Panc1 (cell line): ENCODE results near the gene PGM2. TPM values are rescaled to one million over a fixed set of nuclear protein-coding genes. Genes with fewer than 3 reads are reported as not detected.

Experiments
- ATAC-seq: fragments of 200-7000 bp; cut with Tn5 transposase; 2 replicates; pipeline ENCODE4 v1.9.1; 2020; ENCODE audit warnings: mild to moderate bottlenecking, moderate library complexity
- BruUV-seq: library from RNA; stranded (reverse); fragments of 400-500 nt; replicated peaks from 2 replicates; lab custom pipeline; 2021; lab: Mats Ljungman, UMichigan
- CTCF ChIA-PET: fragments of 300-600 bp; sonication (Branson Sonifier 250); formaldehyde crosslinking; loops from one replicate; lab custom pipeline; 2022; ENCODE audit warnings: antibody characterized with exemption; lab: Charles Lee
- POLR2A ChIA-PET: fragments of 300-600 bp; sonication (Branson Sonifier 250); formaldehyde crosslinking; loops from one replicate; lab custom pipeline; 2022; ENCODE audit warnings: antibody characterized with exemption; lab: Charles Lee
- DNase-seq: peaks from one replicate; pipeline ENCODE4 v3.0.0-alpha.2; 2010; ENCODE audit warnings: low read depth, low spot score
- H3K27ac ChIP-seq: 2 replicates; pipeline ENCODE4 v1.5.1; 2011; ENCODE audit warnings: mild to moderate bottlenecking, low read length, inconsistent platforms
- H3K27me3 ChIP-seq: fragments of 200-500 bp; sonication (Bioruptor generic); 2 replicates; pipeline ENCODE4 v1.6.0; 2014; ENCODE audit warnings: low read length, inconsistent platforms; ENCODE audit not compliant: control insufficient read depth, insufficient read depth
- H3K36me3 ChIP-seq: fragments of 200-500 bp; sonication (Bioruptor generic); 2 replicates; pipeline ENCODE4 v1.5.1; 2014; ENCODE audit warnings: inconsistent platforms, mild to moderate bottlenecking, low read length, moderate library complexity; ENCODE audit not compliant: control insufficient read depth, insufficient read depth
- H3K4me1 ChIP-seq: 2 replicates; pipeline ENCODE4 v1.5.1; 2011; ENCODE audit warnings: inconsistent platforms, mild to moderate bottlenecking, low read length, moderate library complexity; ENCODE audit not compliant: control insufficient read depth, insufficient read depth
- H3K4me3 ChIP-seq, 2 experiments: 2 replicates each; pipeline ENCODE4 v1.5.1; 2011 to 2012; ENCODE audit warnings: low read depth in 2 of 2, low read length in 2 of 2, mild to moderate bottlenecking in 2 of 2, inconsistent platforms in 1 of 2, moderate library complexity in 1 of 2
- H3K9me3 ChIP-seq: fragments of 200-500 bp; sonication (Bioruptor generic); 2 replicates; pipeline ENCODE4 v1.5.1; 2014; ENCODE audit warnings: low read depth, mild to moderate bottlenecking, inconsistent platforms, low read length, moderate library complexity; ENCODE audit not compliant: control insufficient read depth, insufficient read depth
- CTCF ChIP-seq: fragments of 450-650 bp; IDR thresholded peaks from 2 replicates; pipeline ENCODE4 v1.5.1; 2017; ENCODE audit warnings: mild to moderate bottlenecking
- POLR2AphosphoS5 ChIP-seq: IDR thresholded peaks from 2 replicates; pipeline ENCODE4 v1.6.1; 2012; ENCODE audit warnings: mild to moderate bottlenecking, low read depth, low read length, moderate library complexity
- SIN3A ChIP-seq: IDR thresholded peaks from 2 replicates; pipeline ENCODE4 v1.6.1; 2012; ENCODE audit warnings: low read depth, mild to moderate bottlenecking, low read length, moderate library complexity, borderline replicate concordance; ENCODE audit not compliant: insufficient read depth
- TCF7L2 ChIP-seq: IDR thresholded peaks from 2 replicates; pipeline ENCODE4 v1.6.1; 2011; ENCODE audit warnings: mild to moderate bottlenecking, low read depth, low read length, inconsistent platforms
- in situ Hi-C: cut with HindIII; loops from 2 replicates; pipeline ENCODE4 v1.10.0; 2016; ENCODE audit warnings: low sequenced_read_pairs, low pct_unique_long_range_greater_than_20kb
- intact Hi-C: fragments of 100-400 bp; cut with micrococcal nuclease; formaldehyde crosslinking; loops from one replicate; pipeline ENCODE4 v1.10.0; 2022; ENCODE audit not compliant: unreplicated experiment
- total RNA-seq: library from RNA; stranded (reverse); gene quantifications from one replicate; pipeline ENCODE4 v1.2.1, GENCODE V29; 2021; ENCODE audit not compliant: unreplicated experiment
- TF ChIP-seq, protein P1 (sequence below), 2 experiments: IDR thresholded peaks; 2 replicates each; pipeline ENCODE4 v1.6.1; 2011 to 2012; ENCODE audit warnings: low read depth in 2 of 2, control low read depth in 1 of 2, low read length in 1 of 2, mild to moderate bottlenecking in 1 of 2, moderate library complexity in 1 of 2; ENCODE audit not compliant: insufficient read depth in 1 of 2

The PGM2 gene
- total RNA-seq, 1 experiment from 2014 or later: 15.4 TPM

DNA sequence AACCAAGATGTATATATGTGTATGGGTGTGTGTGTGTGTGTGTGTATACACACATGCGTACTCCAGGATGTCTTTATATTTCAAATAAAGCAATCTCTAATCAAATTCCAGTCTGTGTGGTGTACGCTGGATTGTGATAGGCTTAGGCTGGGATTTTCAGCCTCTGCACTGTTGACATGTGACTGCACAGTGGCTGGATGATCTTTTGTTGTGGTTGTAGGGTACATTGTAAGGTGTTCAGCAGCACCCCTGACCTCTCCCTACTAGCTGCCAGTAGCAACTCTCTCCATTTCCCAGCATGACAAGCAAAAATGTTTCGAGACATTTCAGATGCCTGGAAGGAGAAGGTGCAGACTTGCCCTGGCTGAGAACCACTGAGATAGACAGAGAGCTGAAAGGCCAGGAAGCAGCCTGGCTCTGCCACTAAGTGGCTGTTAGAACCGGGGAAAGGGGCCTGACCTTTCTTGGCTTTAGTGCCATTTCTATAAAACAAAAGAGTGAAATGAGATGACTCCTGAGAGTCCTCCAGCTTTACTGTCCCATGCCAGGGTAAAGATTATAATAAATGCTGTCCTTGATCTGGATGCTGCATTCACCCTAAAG is 10.5 kb downstream of the PGM2 start:
- Histone ChIP-seq H3K4me3 (no peak overlapping the region), H3K9me3 (no peaks in the 10 kb centered on the region), H3K27me3 (no peaks in the 10 kb centered on the region), H3K4me1 (no peaks in the 10 kb centered on the region), H3K36me3 (no peaks in the 10 kb centered on the region; the same call in 1 of the 2 replicates), H3K27ac (no peak overlapping the region)
- ChIA-PET POLR2A (no interaction called here), CTCF (no interaction called here)
- in situ Hi-C loops: no loop called here
- TF ChIP-seq SIN3A (no peak), TCF7L2 (no peak), CTCF (no peak), POLR2AphosphoS5 (no peak)
- TF ChIP-seq, protein P1, sequence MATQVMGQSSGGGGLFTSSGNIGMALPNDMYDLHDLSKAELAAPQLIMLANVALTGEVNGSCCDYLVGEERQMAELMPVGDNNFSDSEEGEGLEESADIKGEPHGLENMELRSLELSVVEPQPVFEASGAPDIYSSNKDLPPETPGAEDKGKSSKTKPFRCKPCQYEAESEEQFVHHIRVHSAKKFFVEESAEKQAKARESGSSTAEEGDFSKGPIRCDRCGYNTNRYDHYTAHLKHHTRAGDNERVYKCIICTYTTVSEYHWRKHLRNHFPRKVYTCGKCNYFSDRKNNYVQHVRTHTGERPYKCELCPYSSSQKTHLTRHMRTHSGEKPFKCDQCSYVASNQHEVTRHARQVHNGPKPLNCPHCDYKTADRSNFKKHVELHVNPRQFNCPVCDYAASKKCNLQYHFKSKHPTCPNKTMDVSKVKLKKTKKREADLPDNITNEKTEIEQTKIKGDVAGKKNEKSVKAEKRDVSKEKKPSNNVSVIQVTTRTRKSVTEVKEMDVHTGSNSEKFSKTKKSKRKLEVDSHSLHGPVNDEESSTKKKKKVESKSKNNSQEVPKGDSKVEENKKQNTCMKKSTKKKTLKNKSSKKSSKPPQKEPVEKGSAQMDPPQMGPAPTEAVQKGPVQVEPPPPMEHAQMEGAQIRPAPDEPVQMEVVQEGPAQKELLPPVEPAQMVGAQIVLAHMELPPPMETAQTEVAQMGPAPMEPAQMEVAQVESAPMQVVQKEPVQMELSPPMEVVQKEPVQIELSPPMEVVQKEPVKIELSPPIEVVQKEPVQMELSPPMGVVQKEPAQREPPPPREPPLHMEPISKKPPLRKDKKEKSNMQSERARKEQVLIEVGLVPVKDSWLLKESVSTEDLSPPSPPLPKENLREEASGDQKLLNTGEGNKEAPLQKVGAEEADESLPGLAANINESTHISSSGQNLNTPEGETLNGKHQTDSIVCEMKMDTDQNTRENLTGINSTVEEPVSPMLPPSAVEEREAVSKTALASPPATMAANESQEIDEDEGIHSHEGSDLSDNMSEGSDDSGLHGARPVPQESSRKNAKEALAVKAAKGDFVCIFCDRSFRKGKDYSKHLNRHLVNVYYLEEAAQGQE (IDR thresholded peaks at IDR 0.05; ENCODE audit: insufficient read depth in 1 of 2, low read depth in 2 of 2, low read length in 1 of 2): no peak
- intact Hi-C loops: no loop called here
- DNase-seq (no peak), ATAC-seq (no peak)
- BruUV-seq: no TSS peak

DNA sequence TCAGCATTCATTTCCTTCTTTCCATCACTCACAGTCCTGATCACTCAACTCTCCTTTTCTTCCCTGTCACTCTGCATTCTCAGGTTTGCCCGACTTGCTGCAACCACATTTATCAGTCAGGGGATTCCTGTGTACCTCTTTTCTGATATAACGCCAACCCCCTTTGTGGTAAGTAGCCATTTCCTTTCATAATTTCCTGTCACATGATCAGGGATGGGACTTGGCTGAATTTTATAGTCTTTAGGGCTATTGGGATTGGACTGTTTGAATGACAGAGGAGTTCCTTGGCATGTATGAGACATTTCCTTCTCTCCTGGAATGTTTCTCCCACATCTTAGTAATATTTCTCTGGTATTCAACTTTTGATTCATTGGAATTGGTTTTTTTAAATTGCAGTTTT is 11.0 kb downstream of the PGM2 start:
- Histone ChIP-seq H3K27ac (no peak overlapping the region), H3K9me3 (no peaks in the 10 kb centered on the region), H3K36me3 (no peaks in the 10 kb centered on the region; the same call in 1 of the 2 replicates), H3K4me1 (no peaks in the 10 kb centered on the region), H3K27me3 (no peaks in the 10 kb centered on the region), H3K4me3 (no peak overlapping the region)
- intact Hi-C loops: no loop called here
- TF ChIP-seq TCF7L2: no peak
- TF ChIP-seq, protein P1 (IDR thresholded peaks at IDR 0.05; ENCODE audit: insufficient read depth in 1 of 2, low read depth in 2 of 2, low read length in 1 of 2): no peak
- no peak for TF ChIP-seq CTCF
- TF ChIP-seq POLR2AphosphoS5: no peak
- TF ChIP-seq SIN3A: no peak
- ChIA-PET CTCF (no interaction called here), POLR2A (no interaction called here)
- DNase-seq (no peak), ATAC-seq (no peak)
- in situ Hi-C loops: no loop called here
- BruUV-seq: no TSS peak
